ENCODE data around the gene EYS.

EYS gene

GRCh38 chr6:64186592-64186991, 1520.4 kb downstream of the EYS start:
- in situ Hi-C loops (cut with MboI; ENCODE audit: low pct_unique_long_range_greater_than_20kb, low sequenced_read_pairs, unreplicated experiment): no loop called here
- TF ChIP-seq CTCF (IDR thresholded peaks at IDR 0.05; ENCODE audit: extremely low read depth, insufficient read depth, missing control alignments): no peak
- DNase-seq (ENCODE audit: low spot score): no peak

- TF ChIP-seq CTCF (IDR thresholded peaks at IDR 0.05; ENCODE audit: extremely low read depth, insufficient read depth, missing control alignments): no peak
- no peak for DNase-seq (ENCODE audit: low spot score)
- in situ Hi-C loops (cut with MboI; ENCODE audit: low pct_unique_long_range_greater_than_20kb, low sequenced_read_pairs, unreplicated experiment): no loop called here
Observed at GRCh38 chr6:64185621-64186020, 1521.4 kb downstream of the EYS start.

- DNase-seq (ENCODE audit: low spot score): no peak
- TF ChIP-seq CTCF (IDR thresholded peaks at IDR 0.05; ENCODE audit: extremely low read depth, insufficient read depth, missing control alignments): no peak
- in situ Hi-C loops (cut with MboI; ENCODE audit: low pct_unique_long_range_greater_than_20kb, low sequenced_read_pairs, unreplicated experiment): no loop called here
Observed at GRCh38 chr6:64175296-64175695, 1531.7 kb downstream of the EYS start.

GRCh38 chr6:64170316-64170715, 1536.7 kb downstream of the EYS start:
- no peak for DNase-seq (ENCODE audit: low spot score)
- in situ Hi-C loops (cut with MboI; ENCODE audit: low pct_unique_long_range_greater_than_20kb, low sequenced_read_pairs, unreplicated experiment): no loop called here

GRCh38 chr6:64160486-64160885, 1546.5 kb downstream of the EYS start:
- in situ Hi-C loops (cut with MboI; ENCODE audit: low pct_unique_long_range_greater_than_20kb, low sequenced_read_pairs, unreplicated experiment): no loop called here
- no peak for DNase-seq (ENCODE audit: low spot score)
- TF ChIP-seq CTCF (IDR thresholded peaks at IDR 0.05; ENCODE audit: extremely low read depth, insufficient read depth, missing control alignments): no peak

More at GRCh38 chr6:64170316-64170715, 1536.7 kb downstream of the EYS start:
- TF ChIP-seq CTCF (IDR thresholded peaks at IDR 0.05; ENCODE audit: extremely low read depth, insufficient read depth, missing control alignments): no peak

GRCh38 chr6:64155063-64155462, 1552.0 kb downstream of the EYS start:
- DNase-seq (ENCODE audit: low spot score): no peak
- TF ChIP-seq CTCF (IDR thresholded peaks at IDR 0.05; ENCODE audit: extremely low read depth, insufficient read depth, missing control alignments): no peak
- in situ Hi-C loops (cut with MboI; ENCODE audit: low pct_unique_long_range_greater_than_20kb, low sequenced_read_pairs, unreplicated experiment): no loop called here

GRCh38 chr6:64146876-64147275, 1560.2 kb downstream of the EYS start:
- no peak for TF ChIP-seq CTCF (IDR thresholded peaks at IDR 0.05; ENCODE audit: extremely low read depth, insufficient read depth, missing control alignments)
- in situ Hi-C loops (cut with MboI; ENCODE audit: low pct_unique_long_range_greater_than_20kb, low sequenced_read_pairs, unreplicated experiment): no loop called here
- no peak for DNase-seq (ENCODE audit: low spot score)
